HCT116 (cell line): ENCODE measurements around the gene MYO7A. TPM values are rescaled to one million over a fixed set of nuclear protein-coding genes. Genes with fewer than 3 reads are reported as not detected.

ENCODE experiments used
- ATAC-seq: fragments of 200-7000 bp; cut with Tn5 transposase; 2 replicates; pipeline ENCODE4 v1.9.1; 2020; ENCODE audit warnings: mild to moderate bottlenecking, moderate library complexity
- BruUV-seq: library from RNA; stranded (reverse); fragments of 400-500 nt; replicated peaks from 2 replicates; lab custom pipeline; 2021; lab: Mats Ljungman, UMichigan
- CTCF ChIA-PET: fragments of 300-600 bp; sonication (Branson Sonifier 250); formaldehyde crosslinking; loops from one replicate; lab custom pipeline; 2021; ENCODE audit warnings: antibody characterized with exemption; lab: Charles Lee
- POLR2A ChIA-PET: fragments of 300-600, 350-600 bp; sonication (Branson Sonifier 250); formaldehyde crosslinking; loops from one replicate; lab custom pipeline; 2021; ENCODE audit warnings: antibody characterized with exemption; lab: Charles Lee
- RAD21 ChIA-PET, 2 experiments: fragments of 300-600 bp; sonication (Branson Sonifier 250); formaldehyde crosslinking; loops; one replicate each; lab custom pipeline; 2023; ENCODE audit warnings: low total read pairs in 2 of 2; ENCODE audit not compliant: uncharacterized antibody in 2 of 2, unreplicated experiment in 2 of 2, low non-redundant PET in 1 of 2; lab: Charles Lee
- DNase-seq: peaks from one replicate; pipeline ENCODE4 v3.0.0-alpha.2; 2010; ENCODE audit warnings: low read depth, low spot score
- H2AFZ ChIP-seq: fragments of 200-600 bp; shearing (Covaris generic), sonication (generic); 2 replicates; pipeline ENCODE4 v1.6.1; 2017; ENCODE audit warnings: low read depth, mixed run types, mixed read lengths, antibody characterized with exemption, low read length; ENCODE audit not compliant: poor library complexity, severe bottlenecking
- H3K27ac ChIP-seq: 2 replicates; pipeline ENCODE4 v1.5.1; 2012; ENCODE audit warnings: low read depth, low read length
- H3K27me3 ChIP-seq: fragments of 200-600 bp; sonication (generic); 2 replicates; pipeline ENCODE4 v1.6.1; 2016; ENCODE audit warnings: mixed run types, low read length, mixed read lengths; ENCODE audit not compliant: insufficient read depth
- H3K36me3 ChIP-seq, 2 experiments: fragments of 200-500 bp in 1 of 2; fragments of 200-600 bp in 1 of 2; sonication (Bioruptor generic) in 1 of 2; sonication (generic) in 1 of 2; 2 replicates each; pipeline versions ENCODE4 v1.5.1 to v1.6.1; 2014 to 2016; ENCODE audit warnings: low read length in 2 of 2, inconsistent platforms in 1 of 2, mixed read lengths in 1 of 2, mixed run types in 1 of 2; ENCODE audit not compliant: insufficient read depth in 2 of 2, control insufficient read depth in 1 of 2
- H3K4me1 ChIP-seq, 2 experiments: fragments of 200-600 bp in 1 of 2; sonication (generic) in 1 of 2; 2 replicates each; pipeline versions ENCODE4 v1.5.1 to v1.6.1; 2012 to 2017; ENCODE audit warnings: low read length in 2 of 2, inconsistent platforms in 1 of 2, mild to moderate bottlenecking in 1 of 2, mixed read lengths in 1 of 2, mixed run types in 1 of 2, moderate library complexity in 1 of 2; ENCODE audit not compliant: insufficient read depth in 2 of 2, control insufficient read depth in 1 of 2
- H3K4me2 ChIP-seq: fragments of 200-600 bp; sonication (generic); 2 replicates; pipeline ENCODE4 v1.6.1; 2017; ENCODE audit warnings: mixed run types, low read length, mixed read lengths
- H3K4me3 ChIP-seq, 2 experiments: fragments of 200-600 bp in 1 of 2; sonication (generic) in 1 of 2; replicated peaks in 1 of 2; 2 replicates each; pipeline ENCODE4 v1.5.1; 2011 to 2016; ENCODE audit warnings: low read length in 2 of 2, control low read depth in 1 of 2, low read depth in 1 of 2, mild to moderate bottlenecking in 1 of 2, mixed read lengths in 1 of 2, mixed run types in 1 of 2
- H3K79me2 ChIP-seq: fragments of 200-600 bp; sonication (generic); 2 replicates; pipeline ENCODE4 v1.6.1; 2017; ENCODE audit warnings: mild to moderate bottlenecking, mixed run types, low read length, moderate library complexity, mixed read lengths; ENCODE audit not compliant: insufficient read depth
- H3K9ac ChIP-seq: fragments of 200-600 bp; sonication (generic); 2 replicates; pipeline ENCODE4 v1.6.1; 2016; ENCODE audit warnings: low read length, mixed read lengths
- H3K9me2 ChIP-seq: fragments of 200-600 bp; sonication (generic), shearing (Covaris generic); 2 replicates; pipeline ENCODE4 v1.6.1; 2017; ENCODE audit warnings: mixed run types, mild to moderate bottlenecking, moderate library complexity; ENCODE audit not compliant: insufficient read depth
- H3K9me3 ChIP-seq, 2 experiments: fragments of 200-500 bp in 1 of 2; fragments of 200-600 bp in 1 of 2; sonication (Bioruptor generic) in 1 of 2; sonication (generic) in 1 of 2; 2 replicates each; pipeline ENCODE4 v1.6.1; 2014 to 2017; ENCODE audit warnings: low read length in 2 of 2, mixed read lengths in 2 of 2, inconsistent platforms in 1 of 2, low read depth in 1 of 2, mild to moderate bottlenecking in 1 of 2, mixed run types in 1 of 2, moderate library complexity in 1 of 2; ENCODE audit not compliant: control insufficient read depth in 1 of 2, insufficient read depth in 1 of 2
- H4K20me1 ChIP-seq: fragments of 200-600 bp; sonication (generic), shearing (Covaris generic); 2 replicates; pipeline ENCODE4 v1.6.1; 2017; ENCODE audit warnings: mixed run types, mild to moderate bottlenecking, moderate library complexity; ENCODE audit not compliant: insufficient read depth
- EZH2 ChIP-seq: fragments of 200-600 bp; sonication (generic); IDR thresholded peaks from 2 replicates; pipeline ENCODE4 v1.6.1; 2017; ENCODE audit warnings: antibody characterized with exemption, mixed run types
- EZH2phosphoT487 ChIP-seq: fragments of 200-600 bp; IDR thresholded peaks from 2 replicates; pipeline ENCODE4 v1.6.1; 2018; ENCODE audit warnings: antibody characterized with exemption, borderline replicate concordance
- MAX ChIP-seq: IDR thresholded peaks from 2 replicates; pipeline ENCODE4 v1.6.1; 2012
- intact Hi-C: fragments of 100-400 bp; cut with micrococcal nuclease; formaldehyde crosslinking; loops from 2 replicates; pipeline ENCODE4 v1.10.0; 2022
- total RNA-seq: library from RNA; stranded (reverse); gene quantifications from one replicate; pipeline ENCODE4 v1.2.1, GENCODE V29; 2021; ENCODE audit not compliant: unreplicated experiment

MYO7A gene
- total RNA-seq, 1 experiment from 2014 or later, result 1.8 TPM

- ATAC-seq, result no peak
Measured at GRCh38 chr11:77089004-77089545, 39.0 kb upstream of the MYO7A start.

GRCh38 chr11:77090046-77090372, 38.0 kb upstream of the MYO7A start:
- intact Hi-C loops, result loop anchor here (5.0 kb wide), 1 partner anchor 283 kb away; no protein-coding TSS in a partner anchor
- DNase-seq, result no peak
- Histone ChIP-seq H3K36me3 (no peaks in the 10 kb centered on the region), H3K4me1 (peaks cover 2 to 11% of the 10 kb centered on the region in 2 experiments; a peak in 1 of 4 replicates), H3K9me3 (no peaks in the 10 kb centered on the region), H2AFZ (no peak overlapping the region), H3K79me2 (no peaks in the 10 kb centered on the region), H3K27ac (no peak overlapping the region), H3K9me2 (no peaks in the 10 kb centered on the region), H4K20me1 (no peaks in the 10 kb centered on the region), H3K27me3 (no peaks in the 10 kb centered on the region), H3K4me3 (no peak overlapping the region), H3K9ac (no peak overlapping the region), H3K4me2 (no peak overlapping the region)
- no peak for ATAC-seq
- ChIA-PET RAD21 (interaction anchor here in 1 of 2 experiments (1.9 to 2.5 kb wide), 2 partner anchors 27 to 42 kb away, joined by 5 to 24 read pairs; no protein-coding TSS in a partner anchor), CTCF (interaction anchor here (1.6 to 4.4 kb wide), 6 partner anchors 9 to 529 kb away, joined by 5 to 98 read pairs (median 20); no protein-coding TSS in a partner anchor), POLR2A (no interaction called here)
- BruUV-seq, result no TSS peak
- no peak for TF ChIP-seq EZH2

More at GRCh38 chr11:77089004-77089545, 39.0 kb upstream of the MYO7A start:
- no peak overlapping the region for H3K27ac ChIP-seq
- no TSS peak for BruUV-seq
- H3K9ac ChIP-seq, result no peak overlapping the region
- POLR2A ChIA-PET, result no interaction called here
- no peaks in the 10 kb centered on the region for H3K9me2 ChIP-seq
- peaks cover 2 to 11% of the 10 kb centered on the region in 2 experiments; a peak in 1 of 4 replicates for H3K4me1 ChIP-seq
- TF ChIP-seq MAX (no peak), EZH2phosphoT487 (no peak)
- H3K79me2 ChIP-seq, result no peaks in the 10 kb centered on the region
- H4K20me1 ChIP-seq, result no peaks in the 10 kb centered on the region
- H3K4me2 ChIP-seq, result no peak overlapping the region
- no peaks in the 10 kb centered on the region for H3K36me3 ChIP-seq
- RAD21 ChIA-PET, result no interaction called here
- no peaks in the 10 kb centered on the region for H3K27me3 ChIP-seq
- CTCF ChIA-PET, result interaction anchor here (1.0 to 4.4 kb wide), 2 partner anchors 26 to 41 kb away, joined by 3 to 98 read pairs; no protein-coding TSS in a partner anchor
- no peak overlapping the region for H3K4me3 ChIP-seq
- H2AFZ ChIP-seq, result no peak overlapping the region
- no peaks in the 10 kb centered on the region for H3K9me3 ChIP-seq
- intact Hi-C loops, result no loop called here
- DNase-seq, result no peak
